AG04449 (cell line): Measurements from ENCODE around the gene TMEM168.
"Not testable (repeated sequence)": the region's sequence is repeated elsewhere in the genome, so short reads cannot be mapped to it uniquely, and the experiment has no call there.

Experiments
- CTCF ChIA-PET: fragments of 350-600 bp; formaldehyde crosslinking; extraction: SDS; loops from one replicate; lab custom pipeline; 2021; ENCODE audit warnings: antibody characterized with exemption; lab: Yijun Ruan, JAX
- POLR2A ChIA-PET: fragments of 400-600, 350-600 bp; formaldehyde crosslinking; extraction: SDS; loops from one replicate; lab custom pipeline; 2020; ENCODE audit warnings: antibody characterized with exemption, inconsistent platforms; lab: Yijun Ruan, JAX
- DNase-seq: peaks from one replicate; pipeline ENCODE4 v3.0.0-alpha.2; 2010; ENCODE audit warnings: low read depth, low spot score
- H3K4me3 ChIP-seq: 2 replicates; pipeline ENCODE4 v1.5.1; 2011; ENCODE audit warnings: low read depth, mild to moderate bottlenecking, control low read depth, low read length
- CTCF ChIP-seq: IDR thresholded peaks from one replicate; pipeline ENCODE4 v1.5.1; 2011; ENCODE audit warnings: mild to moderate bottlenecking, moderate library complexity, low read length, control low read depth, inconsistent platforms; ENCODE audit not compliant: insufficient read depth; ENCODE audit errors: missing control alignments

The TMEM168 gene

GRCh38 chr7:112743811-112744210 is 46.4 kb downstream of the TMEM168 start:
- no peak for TF ChIP-seq CTCF
- DNase-seq: no peak
- no peak overlapping the region for H3K4me3 ChIP-seq
- POLR2A ChIA-PET: no interaction called here
- CTCF ChIA-PET: no interaction called here

- H3K4me3 ChIP-seq: no peak overlapping the region
- ChIA-PET POLR2A (no interaction called here), CTCF (no interaction called here)
- no peak for DNase-seq
- no peak for TF ChIP-seq CTCF
These were observed 49.5 kb downstream of the TMEM168 start for GRCh38 chr7:112740667-112741066.

GRCh38 chr7:112739436-112740180 is 50.6 kb downstream of the TMEM168 start:
- ChIA-PET CTCF (no interaction called here), POLR2A (no interaction called here)
- DNase-seq: no peak
- TF ChIP-seq CTCF: no peak
- H3K4me3 ChIP-seq: no peak overlapping the region

- DNase-seq: no peak
- POLR2A ChIA-PET: no interaction called here
- CTCF ChIA-PET: no interaction called here
- no peak for TF ChIP-seq CTCF
- no peak overlapping the region for H3K4me3 ChIP-seq
These were observed 54.9 kb downstream of the TMEM168 start for GRCh38 chr7:112735261-112735660.

GRCh38 chr7:112731324-112731723 is 58.9 kb downstream of the TMEM168 start:
- H3K4me3 ChIP-seq, POLR2A ChIA-PET, DNase-seq, CTCF ChIA-PET: not testable (repeated sequence)

GRCh38 chr7:112726076-112726475 is 64.1 kb downstream of the TMEM168 start:
- no peak for DNase-seq
- no peak overlapping the region for H3K4me3 ChIP-seq
- CTCF ChIA-PET: no interaction called here
- TF ChIP-seq CTCF: no peak
- POLR2A ChIA-PET: no interaction called here

- no peak overlapping the region for H3K4me3 ChIP-seq
- TF ChIP-seq CTCF: no peak
- ChIA-PET POLR2A (no interaction called here), CTCF (no interaction called here)
- no peak for DNase-seq
These were observed 66.8 kb downstream of the TMEM168 start for GRCh38 chr7:112723416-112723815.
